Activated T-cell treated with anti-CD3 and anti-CD28 coated beads, Interleukin-2, amount 50 U/mL, for 72 hours (primary cell): ENCODE data around the gene ZNF618. TPM values are rescaled to one million over a fixed set of nuclear protein-coding genes. Genes with fewer than 3 reads are reported as not detected.

Experiments
- ATAC-seq, 2 donors: fragments of 150-1000 bp; cut with Tn5 transposase; replicated peaks in 1 of 2; 2 replicates each; pipeline ENCODE4 v1.10.0; 2021; ENCODE audit warnings: moderate library complexity in 2 of 2, mild to moderate bottlenecking in 1 of 2
- DNase-seq, 2 donors: peaks; one replicate each; pipeline ENCODE4 v3.0.0; 2021 to 2022; ENCODE audit warnings: mixed read lengths in 1 of 2
- H3K27ac Mint-ChIP-seq: one replicate; pipeline ENCODE4 v1.8.0; 2022; ENCODE audit warnings: mild to moderate bottlenecking, moderate library complexity, mixed read lengths
- H3K27me3 Mint-ChIP-seq: one replicate; pipeline ENCODE4 v1.8.0; 2022; ENCODE audit warnings: low read depth, mixed read lengths
- H3K36me3 Mint-ChIP-seq, 2 donors: one replicate each; pipeline ENCODE4 v1.8.0; 2022; ENCODE audit warnings: mixed read lengths in 2 of 2, mild to moderate bottlenecking in 1 of 2; ENCODE audit not compliant: insufficient read depth in 2 of 2
- H3K4me1 Mint-ChIP-seq: one replicate; pipeline ENCODE4 v1.8.0; 2022; ENCODE audit warnings: low read depth, mixed read lengths
- H3K4me3 Mint-ChIP-seq, 2 donors: one replicate each; pipeline ENCODE4 v1.8.0; 2022; ENCODE audit warnings: mild to moderate bottlenecking in 2 of 2, mixed read lengths in 2 of 2, moderate library complexity in 2 of 2
- H3K9me3 Mint-ChIP-seq, 2 donors: one replicate each; pipeline ENCODE4 v1.8.0; 2022; ENCODE audit warnings: mixed read lengths in 2 of 2
- total RNA-seq, 2 donors: library from RNA; stranded (reverse); gene quantifications; one replicate each; pipeline ENCODE4 v1.2.3, GENCODE V29; 2022

The ZNF618 gene
- total RNA-seq, 2 donors from 2014 or later = 0.23 to 0.62 TPM

- H3K4me3 Mint-ChIP-seq = no peak overlapping the region
- H3K27ac Mint-ChIP-seq = no peak overlapping the region
- no peaks in the 10 kb centered on the region for H3K9me3 Mint-ChIP-seq
- ATAC-seq (no peak), DNase-seq (no peak)
- no peaks in the 10 kb centered on the region for H3K36me3 Mint-ChIP-seq
- no peaks in the 10 kb centered on the region for H3K4me1 Mint-ChIP-seq
- no peaks in the 10 kb centered on the region for H3K27me3 Mint-ChIP-seq
Measured at GRCh38 chr9:113934167-113934828, 58.2 kb downstream of the ZNF618 start.

- Mint-ChIP-seq H3K36me3 (no peaks in the 10 kb centered on the region), H3K27me3 (no peaks in the 10 kb centered on the region), H3K4me1 (no peaks in the 10 kb centered on the region), H3K4me3 (no peak overlapping the region), H3K9me3 (no peaks in the 10 kb centered on the region), H3K27ac (no peak overlapping the region)
- DNase-seq = no peak
- no peak for ATAC-seq
Measured at GRCh38 chr9:113934829-113935676, 58.9 kb downstream of the ZNF618 start.

GRCh38 chr9:113935677-113936380 lies 59.7 kb downstream of the ZNF618 start:
- Mint-ChIP-seq H3K36me3 (no peaks in the 10 kb centered on the region), H3K4me3 (no peak overlapping the region), H3K9me3 (no peaks in the 10 kb centered on the region), H3K4me1 (no peaks in the 10 kb centered on the region), H3K27me3 (no peaks in the 10 kb centered on the region), H3K27ac (no peak overlapping the region)
- no peak for DNase-seq
- no peak for ATAC-seq

DNA sequence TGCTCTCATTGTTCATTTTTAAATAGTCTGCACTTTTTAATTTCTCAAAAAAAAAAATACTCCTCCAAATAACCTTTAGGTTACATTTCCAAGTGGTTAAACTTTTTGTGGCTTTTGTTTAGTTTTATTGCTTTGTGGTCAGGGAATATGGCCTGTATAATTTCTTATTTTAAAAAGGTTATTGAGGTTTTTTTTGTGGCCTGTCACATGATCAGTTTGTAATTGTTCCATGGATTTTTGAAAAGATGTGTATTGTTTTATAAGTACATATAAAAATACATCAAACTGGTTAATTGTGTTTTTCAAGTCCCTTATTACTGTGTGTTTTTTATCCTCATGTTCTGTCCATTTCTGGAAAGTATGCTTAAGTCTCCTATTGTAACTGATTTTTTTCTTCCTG lies 64.0 kb downstream of the ZNF618 start:
- Mint-ChIP-seq H3K27ac (no peak overlapping the region), H3K9me3 (no peaks in the 10 kb centered on the region), H3K4me1 (no peaks in the 10 kb centered on the region), H3K4me3 (no peak overlapping the region), H3K27me3 (no peaks in the 10 kb centered on the region), H3K36me3 (no peaks in the 10 kb centered on the region)
- ATAC-seq = no peak
- DNase-seq = no peak

DNA sequence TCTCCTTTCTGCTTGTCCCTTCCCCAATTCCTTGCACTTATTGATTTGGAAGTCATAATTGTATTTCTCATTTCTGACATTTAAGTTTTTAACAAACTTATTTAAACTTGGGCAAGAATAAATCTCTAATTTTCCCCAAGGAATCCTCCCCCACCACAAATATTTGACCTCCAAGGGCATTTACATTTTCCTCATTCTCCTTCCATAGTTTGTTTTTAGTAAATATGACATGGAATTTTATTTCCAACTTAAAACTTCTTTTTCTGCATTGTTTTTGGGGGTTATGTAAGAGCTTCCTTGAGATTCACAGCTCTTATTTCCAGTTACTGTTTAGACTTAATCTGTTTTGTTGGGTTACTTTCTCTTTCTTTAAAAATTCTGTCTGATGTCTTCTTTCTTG lies 64.9 kb downstream of the ZNF618 start:
- no peak overlapping the region for H3K27ac Mint-ChIP-seq
- no peak overlapping the region for H3K4me3 Mint-ChIP-seq
- DNase-seq (no peak), ATAC-seq (no peak)
- H3K36me3 Mint-ChIP-seq = no peaks in the 10 kb centered on the region
- no peaks in the 10 kb centered on the region for H3K4me1 Mint-ChIP-seq
- H3K9me3 Mint-ChIP-seq = no peaks in the 10 kb centered on the region
- H3K27me3 Mint-ChIP-seq = no peaks in the 10 kb centered on the region

GRCh38 chr9:113941526-113941925 lies 65.4 kb downstream of the ZNF618 start:
- DNase-seq = no peak
- H3K27me3 Mint-ChIP-seq = no peaks in the 10 kb centered on the region
- H3K4me3 Mint-ChIP-seq = no peak overlapping the region
- H3K4me1 Mint-ChIP-seq = no peaks in the 10 kb centered on the region
- no peak overlapping the region for H3K27ac Mint-ChIP-seq
- no peaks in the 10 kb centered on the region for H3K36me3 Mint-ChIP-seq
- H3K9me3 Mint-ChIP-seq = no peaks in the 10 kb centered on the region
- ATAC-seq = no peak

DNA sequence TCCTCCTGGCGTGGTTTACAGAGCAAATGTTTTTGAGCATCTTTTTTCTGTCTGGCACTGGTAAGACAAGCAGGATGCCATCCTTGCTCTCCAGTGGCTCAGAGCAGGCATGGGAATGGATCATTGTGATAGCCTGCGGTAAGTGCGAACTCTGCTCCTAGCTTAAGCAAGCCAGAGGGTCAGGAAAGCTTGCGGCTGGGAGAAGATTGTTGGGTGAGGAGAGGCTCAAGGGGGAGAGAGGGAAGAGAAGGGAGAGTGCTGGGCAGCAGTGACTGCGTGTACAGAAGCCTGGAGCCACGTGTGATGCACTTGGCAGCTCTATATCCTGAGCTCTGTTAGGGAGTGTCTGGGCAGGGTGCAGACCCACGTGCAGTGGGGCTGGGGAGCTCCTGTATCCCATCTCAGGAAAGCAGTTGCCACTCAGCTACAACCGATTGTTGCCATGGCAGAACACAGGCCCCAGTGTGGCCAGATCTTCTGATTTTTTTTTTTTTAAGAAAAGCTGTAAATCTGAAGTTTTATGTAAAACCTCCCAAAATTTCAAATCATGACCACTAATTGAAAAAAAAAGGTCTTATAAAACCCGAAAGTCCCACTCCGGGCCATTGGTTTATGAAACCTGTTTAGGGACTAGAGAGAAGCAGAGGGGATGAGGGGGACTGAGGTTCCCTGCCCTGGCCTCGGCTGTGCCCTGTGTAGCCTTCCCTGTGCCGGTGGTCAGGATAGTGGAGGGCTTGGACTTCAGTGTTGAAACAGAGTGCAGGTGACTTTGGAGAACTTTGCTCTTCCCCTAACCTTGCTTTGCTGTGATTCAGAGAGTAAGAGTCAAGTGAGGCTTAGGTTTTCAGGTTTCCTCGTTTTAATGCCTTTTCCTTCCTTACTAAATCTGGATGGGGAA lies 67.3 kb downstream of the ZNF618 start:
- H3K27me3 Mint-ChIP-seq = no peaks in the 10 kb centered on the region
- no peaks in the 10 kb centered on the region for H3K36me3 Mint-ChIP-seq
- no peak overlapping the region for H3K4me3 Mint-ChIP-seq
- no peak for DNase-seq
- no peaks in the 10 kb centered on the region for H3K4me1 Mint-ChIP-seq
- no peak overlapping the region for H3K27ac Mint-ChIP-seq
- H3K9me3 Mint-ChIP-seq = no peaks in the 10 kb centered on the region
- no peak for ATAC-seq

- H3K27ac Mint-ChIP-seq = no peak overlapping the region
- no peak for ATAC-seq
- H3K9me3 Mint-ChIP-seq = no peaks in the 10 kb centered on the region
- H3K36me3 Mint-ChIP-seq = no peaks in the 10 kb centered on the region
- no peaks in the 10 kb centered on the region for H3K4me1 Mint-ChIP-seq
- H3K4me3 Mint-ChIP-seq = no peak overlapping the region
- no peak for DNase-seq
- no peaks in the 10 kb centered on the region for H3K27me3 Mint-ChIP-seq
Measured at GRCh38 chr9:113945784-113946183, 69.7 kb downstream of the ZNF618 start.

GRCh38 chr9:113946496-113947115 lies 70.5 kb downstream of the ZNF618 start:
- Mint-ChIP-seq H3K36me3 (no peaks in the 10 kb centered on the region), H3K4me3 (no peak overlapping the region), H3K27ac (no peak overlapping the region), H3K4me1 (no peaks in the 10 kb centered on the region), H3K9me3 (no peaks in the 10 kb centered on the region), H3K27me3 (no peaks in the 10 kb centered on the region)
- ATAC-seq (no peak), DNase-seq (no peak)

DNA sequence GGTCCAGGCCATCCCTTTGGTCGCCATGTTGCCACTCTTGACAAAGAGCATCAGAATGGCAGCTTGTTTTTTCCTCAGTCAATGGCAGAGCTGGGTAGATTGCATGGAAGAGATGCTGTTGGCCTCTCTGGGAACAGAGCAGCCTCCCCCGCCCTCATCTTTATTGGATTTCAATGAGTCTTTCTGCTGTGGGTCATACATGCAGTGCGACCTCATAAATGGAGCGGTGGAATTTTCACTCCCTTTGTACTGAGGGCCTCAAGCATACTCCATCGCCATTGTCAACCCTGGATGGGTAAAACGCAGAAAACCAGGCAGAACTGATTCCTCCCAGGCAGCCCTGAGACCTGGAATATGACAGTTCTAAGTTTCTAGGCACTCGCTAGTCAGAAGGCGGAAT lies 71.8 kb downstream of the ZNF618 start:
- no peak for ATAC-seq
- no peaks in the 10 kb centered on the region for H3K36me3 Mint-ChIP-seq
- H3K4me1 Mint-ChIP-seq = no peaks in the 10 kb centered on the region

DNA sequence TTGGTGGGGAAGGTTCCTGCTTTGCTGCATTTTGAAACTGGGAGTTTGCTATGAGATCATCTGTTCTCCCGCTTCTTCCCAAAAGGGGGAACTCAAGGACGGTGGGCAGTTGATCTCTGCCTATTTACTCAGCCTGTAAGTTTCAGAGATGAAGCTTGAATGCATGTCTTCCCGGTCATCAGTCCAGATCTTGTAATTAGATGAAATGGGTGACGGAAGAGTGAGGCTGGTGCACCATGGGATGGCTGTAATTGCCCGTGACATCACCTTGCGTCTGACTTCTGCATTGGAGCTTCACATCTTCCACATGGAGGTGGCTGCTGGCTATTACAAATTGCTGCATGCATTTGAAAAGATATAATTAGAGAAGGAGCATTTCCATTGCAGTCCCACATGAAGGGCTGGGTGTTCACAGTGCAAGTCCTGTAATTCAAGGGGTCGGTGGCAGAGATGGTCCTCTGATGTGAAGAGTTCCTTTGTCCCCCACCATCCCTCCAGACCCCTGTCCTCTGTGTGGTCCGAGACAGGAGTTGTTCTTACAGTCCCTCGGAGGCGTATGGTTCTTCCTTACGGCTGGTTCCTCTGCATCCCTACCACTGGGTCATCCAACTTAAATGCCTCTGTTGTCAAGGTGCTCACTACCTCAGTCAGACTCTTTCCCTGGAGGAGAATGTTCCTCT lies 72.9 kb downstream of the ZNF618 start:
- Mint-ChIP-seq H3K36me3 (no peaks in the 10 kb centered on the region), H3K27ac (no peak overlapping the region), H3K27me3 (no peaks in the 10 kb centered on the region), H3K9me3 (no peaks in the 10 kb centered on the region), H3K4me1 (no peaks in the 10 kb centered on the region), H3K4me3 (no peak overlapping the region)
- no peak for DNase-seq
- ATAC-seq = no peak

More for the DNA sequence above, 71.8 kb downstream of the ZNF618 start:
- DNase-seq = no peak
- no peaks in the 10 kb centered on the region for H3K9me3 Mint-ChIP-seq
- H3K27ac Mint-ChIP-seq = no peak overlapping the region
- H3K27me3 Mint-ChIP-seq = no peaks in the 10 kb centered on the region
- H3K4me3 Mint-ChIP-seq = no peak overlapping the region

DNA sequence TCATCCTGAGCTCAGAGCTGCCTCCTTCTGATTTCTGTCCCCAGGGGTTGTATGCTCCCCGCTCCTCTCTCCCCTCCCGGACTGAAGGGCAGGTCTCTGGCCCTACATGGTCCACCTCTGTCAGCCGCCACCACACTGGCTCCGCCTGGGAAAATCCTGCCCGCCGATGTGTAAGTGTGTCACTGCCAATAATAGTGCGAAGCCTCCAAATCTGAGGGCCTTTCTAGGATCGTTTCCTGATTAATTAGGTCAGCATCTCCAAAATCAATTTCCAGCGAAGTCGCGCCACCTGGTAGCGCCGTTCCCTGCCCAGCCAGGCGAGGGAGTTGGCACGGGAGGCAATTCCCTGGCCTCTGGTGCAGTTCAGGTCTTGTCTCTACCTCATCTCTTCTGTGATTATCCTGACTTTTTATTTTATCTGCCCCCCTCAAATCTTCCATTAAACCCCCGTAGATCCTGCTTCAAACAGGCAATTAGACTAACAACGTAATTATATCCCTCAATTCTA lies 73.5 kb downstream of the ZNF618 start:
- ATAC-seq (no peak), DNase-seq (no peak)
- no peak overlapping the region for H3K4me3 Mint-ChIP-seq
- H3K9me3 Mint-ChIP-seq = no peaks in the 10 kb centered on the region
- no peak overlapping the region for H3K27ac Mint-ChIP-seq
- no peaks in the 10 kb centered on the region for H3K27me3 Mint-ChIP-seq
- H3K4me1 Mint-ChIP-seq = no peaks in the 10 kb centered on the region
- no peaks in the 10 kb centered on the region for H3K36me3 Mint-ChIP-seq
